ENCODE data around the gene PCYT2. TPM values are rescaled to one million over a fixed set of nuclear protein-coding genes. Genes with fewer than 3 reads are reported as not detected.

The PCYT2 gene
- total RNA-seq, 1 donor from 2014 or later = 33.2 TPM

DNA sequence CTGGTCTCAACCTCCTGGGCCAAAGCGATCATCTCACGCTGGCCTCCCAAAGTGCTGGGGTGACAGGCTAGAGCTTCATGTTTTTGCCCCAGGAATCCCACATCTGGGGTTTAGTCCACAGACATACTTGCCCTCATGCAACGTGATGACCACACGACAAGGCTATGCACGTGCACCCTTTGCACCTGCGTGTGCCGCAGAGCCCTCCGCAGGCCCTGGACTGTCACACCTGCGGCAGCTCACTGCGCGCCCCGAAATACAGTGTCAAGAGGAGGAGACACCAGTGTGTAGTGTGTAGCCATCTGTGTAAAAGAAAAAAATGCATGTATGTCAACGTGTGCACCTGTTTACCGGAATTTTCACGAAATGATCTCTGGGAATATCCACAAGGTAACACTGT, 39.3 kb upstream of the PCYT2 start:
- no peak for DNase-seq (ENCODE audit: extremely low spot score, unreplicated experiment)
- H3K36me3 Mint-ChIP-seq (ENCODE audit: unreplicated experiment) = no peaks in the 10 kb centered on the region
- no peak overlapping the region for H3K27ac Mint-ChIP-seq (ENCODE audit: unreplicated experiment)
- no peaks in the 10 kb centered on the region for H3K9me3 Mint-ChIP-seq (ENCODE audit: unreplicated experiment)
- TF ChIP-seq, protein P1, sequence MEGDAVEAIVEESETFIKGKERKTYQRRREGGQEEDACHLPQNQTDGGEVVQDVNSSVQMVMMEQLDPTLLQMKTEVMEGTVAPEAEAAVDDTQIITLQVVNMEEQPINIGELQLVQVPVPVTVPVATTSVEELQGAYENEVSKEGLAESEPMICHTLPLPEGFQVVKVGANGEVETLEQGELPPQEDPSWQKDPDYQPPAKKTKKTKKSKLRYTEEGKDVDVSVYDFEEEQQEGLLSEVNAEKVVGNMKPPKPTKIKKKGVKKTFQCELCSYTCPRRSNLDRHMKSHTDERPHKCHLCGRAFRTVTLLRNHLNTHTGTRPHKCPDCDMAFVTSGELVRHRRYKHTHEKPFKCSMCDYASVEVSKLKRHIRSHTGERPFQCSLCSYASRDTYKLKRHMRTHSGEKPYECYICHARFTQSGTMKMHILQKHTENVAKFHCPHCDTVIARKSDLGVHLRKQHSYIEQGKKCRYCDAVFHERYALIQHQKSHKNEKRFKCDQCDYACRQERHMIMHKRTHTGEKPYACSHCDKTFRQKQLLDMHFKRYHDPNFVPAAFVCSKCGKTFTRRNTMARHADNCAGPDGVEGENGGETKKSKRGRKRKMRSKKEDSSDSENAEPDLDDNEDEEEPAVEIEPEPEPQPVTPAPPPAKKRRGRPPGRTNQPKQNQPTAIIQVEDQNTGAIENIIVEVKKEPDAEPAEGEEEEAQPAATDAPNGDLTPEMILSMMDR (IDR thresholded peaks at IDR 0.05) = no peak
- H3K4me3 Mint-ChIP-seq (ENCODE audit: unreplicated experiment) = no peak overlapping the region
- H3K4me1 Mint-ChIP-seq (ENCODE audit: unreplicated experiment) = no peaks in the 10 kb centered on the region
- H3K27me3 Mint-ChIP-seq (ENCODE audit: unreplicated experiment) = peaks cover 6% of the 10 kb centered on the region

DNA sequence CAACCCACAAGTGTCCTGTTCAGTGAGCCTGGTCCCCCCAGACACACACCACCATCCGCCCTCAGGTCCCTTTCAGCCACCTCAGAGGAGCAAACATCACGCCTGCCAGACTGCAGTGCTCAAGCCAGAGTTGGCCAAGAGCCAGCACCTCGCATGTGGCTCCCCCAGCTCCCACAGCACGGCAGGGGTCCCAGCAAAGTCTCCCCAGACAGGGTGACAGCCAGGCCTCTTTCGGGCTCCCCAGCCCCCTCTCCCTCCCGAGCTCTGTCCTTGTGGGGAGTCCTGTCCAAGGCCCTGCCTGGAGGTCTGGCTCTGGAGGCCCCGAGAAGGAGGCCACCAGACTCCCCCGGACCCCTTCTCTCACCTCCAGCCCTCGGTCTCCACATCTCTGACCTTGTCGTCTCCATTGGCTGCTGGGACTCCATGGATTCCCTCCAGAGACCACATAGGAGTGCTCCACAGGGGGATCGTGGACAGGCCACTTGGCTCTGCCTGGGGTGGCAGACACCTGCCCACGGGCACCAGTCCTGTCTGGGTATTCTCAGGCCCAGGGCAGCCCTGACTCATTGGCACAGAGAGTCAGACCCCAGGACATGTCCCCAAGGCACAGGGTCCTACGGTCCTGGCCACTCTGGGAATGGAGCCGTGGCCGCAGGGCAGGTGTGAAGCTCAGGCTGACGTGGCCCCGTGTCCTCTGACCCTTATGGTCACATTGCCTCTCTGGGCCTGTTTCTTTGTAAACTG, 37.6 kb upstream of the PCYT2 start:
- no peak for DNase-seq (ENCODE audit: extremely low spot score, unreplicated experiment)
- H3K9me3 Mint-ChIP-seq (ENCODE audit: unreplicated experiment) = no peaks in the 10 kb centered on the region
- H3K36me3 Mint-ChIP-seq (ENCODE audit: unreplicated experiment) = no peaks in the 10 kb centered on the region
- no peaks in the 10 kb centered on the region for H3K4me1 Mint-ChIP-seq (ENCODE audit: unreplicated experiment)
- peaks cover 6% of the 10 kb centered on the region for H3K27me3 Mint-ChIP-seq (ENCODE audit: unreplicated experiment)
- H3K4me3 Mint-ChIP-seq (ENCODE audit: unreplicated experiment) = no peak overlapping the region
- no peak overlapping the region for H3K27ac Mint-ChIP-seq (ENCODE audit: unreplicated experiment)
- TF ChIP-seq, protein P1 (IDR thresholded peaks at IDR 0.05) = no peak

DNA sequence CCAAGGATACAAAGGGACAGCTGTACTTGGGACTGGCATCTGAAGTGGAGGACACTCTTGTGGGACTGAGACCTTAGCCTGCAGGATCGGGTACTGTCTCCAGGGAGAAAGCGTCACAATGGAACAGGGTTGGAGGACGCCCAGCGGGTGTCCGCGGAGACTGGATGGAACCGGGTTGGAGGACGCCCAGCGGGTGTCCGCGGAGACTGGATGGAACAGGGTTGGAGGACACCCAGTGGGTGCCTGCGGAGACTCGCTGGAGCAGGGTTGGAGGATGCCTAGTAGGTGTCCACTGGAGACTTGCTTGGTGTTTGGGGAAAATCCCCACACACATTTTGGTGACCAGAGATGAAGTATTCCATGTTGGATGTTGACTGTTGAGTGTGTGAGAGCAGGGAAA, 36.0 kb upstream of the PCYT2 start, which contains the start of gene MYADML2:
Gene MYADML2, minus strand, starts transcription at position 45 of the 400 bp plus-strand sequence. CDS start 5,492 bp downstream, outside the sequence.
- peaks cover 8% of the 10 kb centered on the region for H3K27me3 Mint-ChIP-seq (ENCODE audit: unreplicated experiment)
- H3K36me3 Mint-ChIP-seq (ENCODE audit: unreplicated experiment) = no peaks in the 10 kb centered on the region
- H3K9me3 Mint-ChIP-seq (ENCODE audit: unreplicated experiment) = no peaks in the 10 kb centered on the region
- DNase-seq (ENCODE audit: extremely low spot score, unreplicated experiment) = no peak
- no peaks in the 10 kb centered on the region for H3K4me1 Mint-ChIP-seq (ENCODE audit: unreplicated experiment)
- no peak within 1 kb of the TSS for H3K27ac Mint-ChIP-seq (ENCODE audit: unreplicated experiment)
- no peak within 1 kb of the TSS for H3K4me3 Mint-ChIP-seq (ENCODE audit: unreplicated experiment)
- TF ChIP-seq, protein P1 (IDR thresholded peaks at IDR 0.05) = no peak

DNA sequence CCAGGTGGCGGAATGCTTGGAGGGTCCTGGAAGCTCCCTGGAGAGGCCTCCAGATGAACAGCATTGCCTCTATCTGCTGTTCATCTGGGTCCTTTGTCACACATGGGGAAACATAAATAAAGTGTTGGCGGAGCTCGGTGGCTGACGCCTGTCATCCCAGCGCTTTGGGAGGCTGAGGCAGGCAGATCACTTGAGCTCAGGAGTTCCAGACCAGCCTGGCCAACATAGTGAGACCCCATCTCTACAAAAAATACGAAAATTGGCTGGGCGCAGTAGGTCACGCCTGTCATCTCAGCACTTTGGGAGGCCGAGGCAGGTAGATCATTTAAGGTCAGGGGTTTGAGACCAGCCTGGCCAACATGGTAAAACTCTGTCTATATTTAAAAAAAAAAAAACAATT, 33.7 kb upstream of the PCYT2 start:
- Mint-ChIP-seq H3K4me1 (ENCODE audit: unreplicated experiment) (no peaks in the 10 kb centered on the region), H3K36me3 (ENCODE audit: unreplicated experiment) (no peaks in the 10 kb centered on the region), H3K4me3 (ENCODE audit: unreplicated experiment) (no peak overlapping the region), H3K27ac (ENCODE audit: unreplicated experiment) (no peak overlapping the region), H3K9me3 (ENCODE audit: unreplicated experiment) (no peaks in the 10 kb centered on the region), H3K27me3 (ENCODE audit: unreplicated experiment) (peaks cover 4% of the 10 kb centered on the region)
- TF ChIP-seq, protein P1 (IDR thresholded peaks at IDR 0.05) = no peak
- no peak for DNase-seq (ENCODE audit: extremely low spot score, unreplicated experiment)

DNA sequence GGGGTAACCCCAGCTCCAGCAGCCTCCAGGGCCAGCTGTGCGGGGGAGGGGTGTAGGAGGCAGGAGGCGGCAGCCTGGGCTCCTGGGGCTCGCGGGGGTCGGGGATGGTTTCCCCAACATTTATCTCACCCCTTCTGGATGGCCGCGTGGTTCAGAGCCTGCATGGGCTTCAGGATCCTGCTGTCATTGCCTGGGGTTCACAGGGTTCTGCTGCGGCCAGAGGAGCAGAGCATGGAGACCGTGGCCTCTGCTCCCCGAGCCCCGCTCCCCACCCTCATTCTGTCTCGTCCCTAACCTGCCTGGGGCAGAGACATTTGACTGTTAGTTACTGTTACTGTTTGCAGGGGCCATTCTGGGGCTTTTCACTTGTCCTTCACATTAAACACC, 31.0 kb upstream of the PCYT2 start:
- Mint-ChIP-seq H3K36me3 (ENCODE audit: unreplicated experiment) (no peaks in the 10 kb centered on the region), H3K27me3 (ENCODE audit: unreplicated experiment) (peaks cover 4% of the 10 kb centered on the region), H3K9me3 (ENCODE audit: unreplicated experiment) (no peaks in the 10 kb centered on the region), H3K4me1 (ENCODE audit: unreplicated experiment) (peaks cover 5% of the 10 kb centered on the region), H3K27ac (ENCODE audit: unreplicated experiment) (no peak overlapping the region), H3K4me3 (ENCODE audit: unreplicated experiment) (no peak overlapping the region)
- TF ChIP-seq, protein P1 (IDR thresholded peaks at IDR 0.05) = no peak
- DNase-seq (ENCODE audit: extremely low spot score, unreplicated experiment) = no peak

Data from osteocyte (in vitro differentiated cells).